Dermis microvascular lymphatic vessel endothelial cell (primary cell): Measurements from ENCODE around the gene ETAA1. TPM values are rescaled to one million over a fixed set of nuclear protein-coding genes. Genes with fewer than 3 reads are reported as not detected.
A peak's percentile ranks its signal among the peaks of the same experiment; 100 is the strongest.

Source experiments
- DNase-seq, 2 donors: peaks; one replicate each; pipeline versions ENCODE4 v3.0.0 to v3.0.0-alpha.2; 2010; ENCODE audit warnings: low read depth in 2 of 2
- total RNA-seq: library from RNA; depleted of rRNA; stranded (reverse); fragments of >200 nt; gene quantifications from 2 replicates; pipeline ENCODE4 v1.2.1, GENCODE V29; 2014

ETAA1 gene
- 7.7 and 9.2 TPM in 2 replicates for total RNA-seq

DNA sequence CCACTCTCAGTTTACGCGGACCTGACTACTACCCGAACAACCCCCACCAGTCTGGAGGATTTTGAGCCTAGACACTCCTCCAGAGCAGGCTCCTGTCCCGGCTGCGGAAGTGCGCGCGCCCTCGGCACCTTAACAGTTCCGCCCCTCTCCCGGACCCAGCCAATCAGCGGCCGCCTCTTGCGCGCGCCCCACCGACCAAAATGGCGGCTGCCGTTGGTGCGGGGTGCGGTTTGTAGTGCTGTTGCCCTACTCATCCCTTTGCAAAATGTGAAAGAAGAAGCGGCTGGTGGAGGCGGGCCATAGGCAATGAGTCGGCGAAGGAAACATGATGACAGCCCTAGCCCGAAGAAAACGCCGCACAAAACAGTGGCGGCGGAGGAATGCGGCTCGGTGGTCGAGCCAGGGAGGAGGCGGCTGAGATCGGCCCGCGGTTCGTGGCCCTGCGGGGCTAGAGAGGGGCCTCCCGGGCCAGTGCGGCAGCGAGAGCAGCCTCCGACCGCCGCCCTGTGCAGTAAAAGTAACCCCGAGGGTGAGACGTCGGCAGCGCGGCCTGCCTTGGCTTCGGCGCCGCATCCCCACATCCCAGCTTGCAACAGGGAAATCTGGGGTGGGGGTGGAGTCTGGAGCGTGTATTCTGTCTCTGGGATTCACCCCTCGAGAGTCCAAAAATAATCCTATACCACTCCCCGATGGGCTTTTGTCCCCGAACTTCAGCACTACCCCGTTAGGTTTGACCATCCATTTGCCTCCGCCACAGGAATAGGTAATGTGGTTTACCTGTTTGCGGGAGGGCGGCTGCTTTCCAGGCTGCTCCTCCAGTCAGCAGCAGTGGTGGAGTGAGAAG lies at the start of gene ETAA1:
Gene ETAA1, plus strand, starts transcription at position 191 of the 844 bp plus-strand sequence. Its CDS starts 116 bp downstream, at position 307.
- peak; percentile 55 to 92 for DNase-seq

DNA sequence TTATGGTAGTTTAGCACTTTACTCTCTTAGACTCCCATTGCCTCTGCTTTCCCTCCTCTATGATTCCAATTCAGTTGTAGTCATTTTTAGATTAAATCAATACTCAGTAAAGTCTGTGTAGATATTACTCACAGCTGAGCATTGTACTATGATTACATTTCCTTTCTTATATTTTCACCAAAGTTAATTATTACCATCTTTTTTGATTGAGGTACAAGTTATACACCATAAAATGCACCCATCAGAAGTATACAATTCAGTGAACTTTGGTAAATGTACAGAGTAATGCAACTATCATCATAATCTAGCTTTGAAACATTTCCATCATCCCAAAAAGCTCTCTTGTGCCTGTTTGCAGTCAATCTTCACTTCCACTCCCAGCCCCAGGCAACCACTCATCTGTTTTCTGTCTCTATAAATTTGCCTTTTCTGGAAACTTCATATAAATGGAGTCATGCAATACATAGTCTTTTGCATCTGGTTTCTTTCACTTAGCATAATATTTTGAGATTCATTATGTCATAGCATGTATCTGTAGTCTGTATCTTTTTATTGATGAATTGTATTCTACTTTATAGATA lies 30.2 kb upstream of the ETAA1 start:
- DNase-seq, result no peak

DNA sequence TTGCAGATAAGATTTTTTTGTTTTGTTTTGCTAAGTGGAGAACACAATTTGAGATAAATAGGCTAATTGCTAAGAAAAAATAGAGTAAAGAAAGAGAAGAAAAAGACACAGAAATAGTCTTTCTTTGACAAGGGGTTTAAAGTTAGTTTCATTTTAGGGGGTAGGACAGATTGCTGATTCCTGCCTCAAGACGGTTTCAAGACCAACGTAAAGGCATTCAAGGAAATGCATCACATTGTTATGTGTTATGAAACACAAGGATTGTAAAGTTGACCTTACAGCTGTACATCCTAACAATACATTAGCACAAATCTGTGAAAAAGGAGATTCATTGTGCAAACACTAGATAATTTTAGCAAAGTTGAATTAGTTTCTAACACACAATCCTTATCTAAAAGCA lies 22.7 kb upstream of the ETAA1 start:
- no peak for DNase-seq

DNA sequence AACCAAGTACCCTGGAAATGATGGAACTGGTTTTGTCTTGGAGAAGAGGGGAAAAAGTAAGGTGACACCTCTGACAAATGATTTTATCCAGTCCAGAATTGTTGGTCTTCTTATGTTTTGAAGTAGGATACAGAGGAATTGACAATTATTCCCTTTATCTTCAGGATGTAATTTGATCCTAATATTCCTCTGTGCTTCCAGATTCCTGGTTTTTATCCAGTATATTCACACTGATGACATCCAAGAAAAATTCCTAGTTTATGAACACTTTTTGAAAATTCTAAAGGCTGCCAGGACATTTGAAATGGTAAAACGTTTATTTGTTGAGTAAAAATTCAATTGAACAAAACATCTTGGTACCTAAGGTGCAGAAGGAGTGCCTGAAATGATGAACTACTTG lies 22.2 kb upstream of the ETAA1 start:
- no peak for DNase-seq

DNA sequence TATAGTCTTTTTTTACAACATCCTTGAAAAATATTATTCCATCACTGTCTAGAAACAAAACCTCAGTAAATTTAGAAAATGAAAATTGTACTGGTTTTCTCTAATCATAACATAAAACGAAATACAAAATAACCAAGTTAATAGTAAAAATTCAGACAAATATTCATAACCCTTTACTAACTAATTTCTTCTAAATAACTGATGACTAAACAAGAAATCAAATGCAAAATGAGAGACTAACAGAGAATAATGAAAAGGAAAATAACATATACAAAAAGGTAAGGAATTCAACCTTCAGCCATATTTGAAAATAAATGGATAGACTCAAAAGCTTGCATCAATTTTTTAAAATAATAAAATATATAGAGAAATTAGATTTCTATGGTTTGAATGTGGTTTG lies 18.6 kb upstream of the ETAA1 start:
- no peak for DNase-seq

DNA sequence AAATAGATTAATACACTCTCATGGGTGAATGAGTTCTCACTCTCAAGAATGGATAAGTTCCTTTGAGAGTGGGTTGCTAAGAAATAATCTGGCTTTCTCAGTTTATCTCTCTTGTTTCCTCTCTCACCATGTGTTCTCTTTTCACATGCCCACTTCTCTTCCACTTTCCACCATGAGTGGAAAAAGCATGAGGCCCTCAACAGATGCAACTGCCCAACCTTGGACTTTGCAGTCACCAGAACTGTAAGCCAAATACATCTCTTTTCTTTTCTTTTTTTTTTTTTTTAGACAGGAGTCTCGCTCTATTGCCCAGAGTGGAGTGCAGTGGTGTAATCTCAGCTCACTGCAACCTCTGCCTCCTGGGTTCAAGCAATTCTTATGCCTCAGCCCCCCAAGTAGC lies 18.1 kb upstream of the ETAA1 start:
- no peak for DNase-seq

DNA sequence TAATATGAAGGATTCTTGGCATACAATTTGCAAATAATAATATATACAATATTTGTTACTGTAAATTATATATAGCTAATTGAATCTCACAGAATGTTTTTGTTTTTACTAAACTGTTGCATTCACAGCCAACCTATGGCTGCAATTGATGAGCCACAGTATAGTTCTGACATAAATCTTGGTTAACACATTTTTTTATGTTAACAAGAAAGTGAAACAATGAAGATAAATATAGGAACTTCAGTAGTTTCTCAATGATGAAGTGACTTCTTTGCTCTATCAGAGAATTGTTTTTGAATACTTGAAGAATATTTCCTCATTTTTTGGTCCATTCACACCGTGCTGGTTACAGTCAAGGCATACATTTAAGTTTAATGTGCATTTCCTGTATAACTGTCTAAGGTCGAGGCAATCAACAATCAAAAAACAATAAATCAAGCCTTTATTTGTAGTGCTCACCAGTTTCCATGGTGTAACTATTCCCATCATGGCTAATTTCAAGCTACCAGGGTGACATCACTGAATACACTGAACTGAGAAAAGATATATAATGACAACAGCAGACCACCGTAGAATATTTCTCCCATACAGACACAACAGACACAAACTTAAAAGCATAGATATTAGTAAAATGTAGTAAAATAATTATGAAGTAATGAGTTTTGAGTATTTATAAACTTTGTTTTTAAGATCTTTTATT lies 12.9 kb upstream of the ETAA1 start:
- no peak for DNase-seq

DNA sequence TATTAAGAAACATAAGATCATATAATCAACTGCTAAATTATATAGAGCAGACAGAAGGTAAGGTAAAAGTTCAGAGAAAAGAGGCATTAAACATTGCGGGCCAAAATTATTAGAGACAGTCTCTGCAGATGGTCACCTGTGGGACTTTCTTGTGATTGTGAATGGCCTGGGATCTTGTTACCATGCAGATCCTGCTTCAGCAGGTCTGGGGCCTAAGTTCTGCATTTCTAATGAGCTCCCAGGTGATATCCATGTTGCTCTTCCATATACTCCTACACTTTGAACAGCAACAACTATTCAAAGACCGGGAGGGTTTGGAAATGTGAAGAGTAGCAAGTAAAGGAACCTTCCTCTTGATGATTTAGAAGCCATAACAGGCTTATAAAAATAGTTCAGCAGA lies 8.5 kb upstream of the ETAA1 start:
- no peak for DNase-seq

DNA sequence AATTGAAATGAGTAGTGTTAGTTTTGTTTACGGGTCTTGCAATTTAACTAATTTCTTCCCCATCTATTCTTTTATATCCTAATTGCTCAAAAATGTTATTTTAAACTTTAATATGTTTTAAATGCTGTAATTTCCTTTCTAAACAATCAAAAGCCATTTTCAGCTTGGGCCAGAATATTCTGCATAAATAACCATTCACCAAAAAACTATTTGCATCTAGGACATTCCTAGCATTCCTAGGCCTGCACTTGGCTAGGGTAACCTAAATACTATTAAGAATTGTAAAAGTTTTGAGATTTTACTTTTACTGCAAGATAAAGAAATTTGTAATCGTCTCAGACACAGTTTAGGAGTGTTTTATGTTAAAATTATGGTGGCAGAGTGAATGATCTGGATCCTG lies 7.8 kb upstream of the ETAA1 start:
- DNase-seq, result peak in 1 of 2 donors; percentile 41

DNA sequence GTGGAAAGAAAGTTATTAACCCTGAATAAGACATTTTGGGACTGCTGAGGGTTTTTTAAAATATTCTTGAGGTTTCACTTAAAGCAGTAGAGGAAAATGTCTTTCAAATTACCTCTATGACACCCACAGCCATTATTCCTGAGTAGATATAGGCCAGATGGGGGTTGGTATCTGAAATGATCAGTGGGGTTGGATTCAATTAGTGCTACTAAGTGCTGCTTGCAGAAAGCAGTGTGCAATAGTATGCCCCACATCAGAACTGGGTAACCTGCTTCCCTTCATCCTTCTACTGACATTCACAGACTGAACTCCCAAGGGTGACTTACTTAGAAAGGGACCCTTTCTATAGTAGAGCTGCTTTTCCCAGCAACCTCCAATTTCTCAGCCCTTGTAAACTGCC lies 7.3 kb upstream of the ETAA1 start:
- no peak for DNase-seq

DNA sequence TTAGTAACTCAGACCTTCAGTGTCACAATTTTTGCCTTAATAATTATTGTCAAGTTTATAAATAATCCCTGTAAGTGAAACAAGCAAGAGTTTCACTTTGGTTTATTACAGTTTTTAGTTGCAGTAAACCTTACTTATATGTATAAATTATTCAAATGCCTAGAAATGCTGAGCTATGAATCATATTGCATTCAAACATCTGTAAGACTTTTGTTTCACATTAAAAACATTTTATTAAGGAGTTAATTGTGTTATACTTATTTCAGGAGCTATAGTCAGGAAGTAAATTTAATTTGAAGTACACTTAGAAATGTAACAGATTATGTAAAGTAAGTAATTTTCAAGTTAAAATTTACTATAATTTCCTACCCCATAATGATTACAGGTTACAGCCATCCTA lies 3.9 kb upstream of the ETAA1 start:
- no peak for DNase-seq

DNA sequence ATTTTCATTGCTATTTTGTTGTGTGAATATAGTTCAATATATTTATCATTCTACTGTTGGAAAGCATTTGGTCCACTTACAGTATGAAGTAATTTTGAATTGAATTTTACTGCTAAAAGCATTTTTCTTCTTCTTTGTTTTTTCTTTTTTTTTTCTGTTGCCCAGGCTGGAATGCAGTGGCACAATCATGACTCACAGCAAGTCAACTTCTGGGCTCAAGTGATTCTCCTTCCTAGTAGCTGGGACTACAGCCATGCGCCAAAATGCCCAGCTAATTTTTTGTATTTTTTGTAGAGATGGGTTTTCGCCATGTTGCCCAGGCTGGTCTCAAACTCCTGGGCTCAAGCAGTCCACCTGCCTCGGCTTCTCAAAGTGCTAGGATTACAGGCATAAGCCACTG lies 2.4 kb upstream of the ETAA1 start:
- peak in 1 of 2 donors; percentile 51 for DNase-seq

DNA sequence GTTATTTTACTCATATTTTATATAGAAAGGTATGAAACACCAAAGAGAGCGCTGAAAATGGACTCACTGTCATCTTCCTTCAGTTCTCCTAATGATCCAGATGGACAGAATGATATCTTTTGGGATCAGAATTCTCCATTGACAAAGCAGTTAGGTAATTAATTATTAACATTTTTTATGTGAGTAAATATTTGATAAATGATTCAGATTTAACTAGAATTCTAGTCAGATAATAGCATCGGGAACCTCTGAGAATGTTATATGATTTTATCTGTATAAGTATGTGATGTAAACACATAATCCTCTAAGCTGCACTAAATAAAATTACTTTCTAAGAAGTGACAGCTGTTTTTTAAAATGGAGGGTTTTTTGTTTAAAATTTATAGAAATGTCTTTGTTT lies 2.0 kb downstream of the ETAA1 start:
- no peak for DNase-seq

DNA sequence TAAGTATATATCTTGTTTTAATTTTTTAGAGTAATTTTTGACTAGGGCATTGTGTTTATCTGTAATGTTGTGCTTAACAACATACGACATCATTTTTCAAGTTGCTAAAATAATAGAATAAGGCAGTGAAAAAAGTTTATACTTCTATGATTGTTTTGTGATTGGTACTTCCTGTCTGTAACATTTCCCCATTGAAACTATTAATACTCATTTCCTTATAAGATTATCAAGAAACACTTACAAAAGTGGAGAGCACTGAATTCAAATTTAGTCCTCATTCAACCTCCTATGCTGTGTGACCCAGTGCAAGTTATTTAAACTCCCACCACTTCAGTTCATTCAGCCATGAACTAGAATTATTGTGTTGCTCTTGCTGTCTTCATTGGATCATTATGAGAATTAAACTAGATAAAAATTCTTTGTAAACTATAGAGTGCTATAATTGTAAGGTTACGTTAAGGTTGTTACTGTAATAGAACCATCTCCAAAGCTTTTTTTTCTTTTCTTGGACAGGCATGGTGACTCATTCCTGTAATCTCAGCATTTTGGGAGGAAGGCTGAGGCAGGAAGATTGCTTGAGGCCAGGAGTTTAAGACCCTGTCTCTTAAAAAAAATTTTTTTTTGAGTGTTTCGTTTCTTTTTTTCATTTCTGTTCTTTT lies 2.8 kb downstream of the ETAA1 start:
- DNase-seq, result peak in 1 of 2 donors; percentile 37

DNA sequence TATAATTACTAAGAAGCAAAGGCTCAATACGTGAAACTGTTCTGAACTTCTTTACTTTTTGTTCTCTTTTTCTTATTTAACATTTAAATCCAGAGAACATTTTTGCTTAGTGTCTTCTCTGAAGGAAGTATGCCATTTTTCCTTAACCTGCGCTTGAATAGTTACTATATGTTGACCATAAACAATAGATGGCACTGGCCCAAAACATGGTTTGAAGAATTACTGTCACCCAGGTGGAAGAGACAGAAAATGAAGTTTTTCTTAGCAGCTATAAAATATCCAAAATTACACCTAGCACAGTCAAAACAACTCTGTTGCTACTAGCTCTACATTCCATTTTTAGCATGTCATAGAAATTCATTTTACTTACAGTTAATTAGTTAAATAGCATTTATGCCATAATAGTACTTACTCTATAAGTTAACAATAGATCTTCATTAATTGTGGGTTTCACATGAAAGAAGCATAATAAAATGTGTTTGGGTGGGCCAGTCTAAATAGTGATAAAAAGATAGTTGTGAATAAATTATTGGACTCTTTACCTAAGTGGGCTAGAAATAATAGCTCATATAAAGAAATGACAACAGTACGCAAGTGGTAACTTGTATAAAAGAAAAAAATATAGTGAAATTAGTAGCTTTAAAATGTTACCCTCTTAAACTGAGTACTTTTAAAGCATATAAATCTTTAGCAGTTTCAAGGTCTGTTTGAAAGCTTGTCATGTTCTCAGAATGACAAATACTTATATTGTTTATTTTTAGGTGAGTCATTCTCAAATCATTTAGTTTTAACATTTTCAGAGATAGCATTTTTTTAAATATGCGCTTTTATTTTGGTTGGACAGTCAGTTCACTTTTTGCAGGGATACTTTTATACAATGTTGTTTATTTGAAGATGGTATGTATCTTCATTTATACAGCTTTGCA lies 3.7 kb downstream of the ETAA1 start:
- DNase-seq, result peak in 1 of 2 donors; percentile 46

DNA sequence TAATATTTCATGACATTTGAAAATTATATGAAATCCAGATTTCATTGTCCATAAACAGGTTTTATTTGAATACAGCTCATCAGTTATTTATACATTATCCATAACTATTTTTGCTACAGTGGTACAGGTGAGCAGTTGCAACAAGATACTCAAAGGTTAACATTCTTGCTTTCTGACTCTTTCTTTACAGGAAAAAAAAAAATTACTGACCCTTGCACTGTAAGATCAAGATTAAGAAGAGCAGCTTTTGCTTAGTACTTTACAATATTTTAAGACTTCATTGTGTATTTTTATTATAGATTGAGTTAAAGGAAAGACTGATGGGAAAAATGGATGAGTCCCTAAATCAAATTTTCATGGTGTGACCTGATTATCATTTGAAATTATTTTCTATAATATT lies 11.2 kb downstream of the ETAA1 start:
- no peak for DNase-seq

DNA sequence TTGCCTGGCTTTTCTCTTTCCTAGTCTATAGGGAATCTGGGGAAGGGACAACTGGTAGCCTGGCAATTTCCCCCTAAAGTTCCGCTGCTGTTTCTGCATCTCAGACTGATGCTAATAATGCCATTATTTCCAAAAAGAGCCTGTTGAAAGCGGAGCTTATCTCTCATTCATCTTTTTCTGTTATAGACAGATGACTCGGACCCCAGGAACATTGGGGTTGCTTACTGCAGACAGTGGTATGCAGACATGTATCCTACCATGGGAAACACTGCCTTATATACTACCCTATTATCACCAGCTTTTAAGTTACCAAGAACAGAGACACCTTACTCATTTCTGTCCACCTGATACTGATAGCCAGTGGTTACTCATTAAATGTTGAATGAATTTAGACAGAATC lies 15.3 kb downstream of the ETAA1 start:
- DNase-seq, result no peak

DNA sequence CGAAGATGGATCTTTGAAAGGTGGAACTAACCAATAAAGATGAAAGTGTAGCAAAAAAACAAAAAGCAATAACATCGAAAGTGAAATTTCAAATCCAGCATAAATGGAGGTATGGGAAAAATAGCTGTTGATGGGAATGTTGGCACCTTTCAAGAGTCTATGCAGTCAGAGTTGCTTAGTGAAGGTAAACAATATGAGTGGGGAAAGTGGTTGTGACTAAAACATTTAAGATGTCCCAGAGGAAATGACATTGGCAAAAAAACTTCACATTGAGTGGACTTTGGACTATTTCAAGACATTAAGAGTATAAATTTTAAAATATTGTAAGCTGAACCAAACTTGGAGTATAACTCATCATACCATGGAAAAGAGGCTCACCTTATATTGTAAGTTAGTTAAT lies 17.7 kb downstream of the ETAA1 start:
- no peak for DNase-seq

DNA sequence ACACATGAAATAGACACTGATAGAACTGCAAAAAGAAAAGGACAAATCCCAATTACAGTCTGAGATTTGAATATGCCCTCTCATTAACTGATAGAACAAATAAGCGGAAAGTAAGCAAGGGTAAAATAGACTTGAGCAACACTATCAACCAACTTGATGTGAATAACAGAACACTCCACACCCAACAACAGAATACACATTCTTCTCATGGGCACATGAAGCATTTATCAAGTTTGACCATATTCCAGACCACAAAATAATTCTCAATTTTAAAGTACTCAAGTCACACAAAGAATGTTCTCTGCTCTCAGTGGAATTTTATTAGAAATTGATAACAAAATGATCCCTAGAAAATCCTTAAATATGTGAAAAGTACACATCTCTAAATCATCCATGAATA lies 19.0 kb downstream of the ETAA1 start:
- no peak for DNase-seq

DNA sequence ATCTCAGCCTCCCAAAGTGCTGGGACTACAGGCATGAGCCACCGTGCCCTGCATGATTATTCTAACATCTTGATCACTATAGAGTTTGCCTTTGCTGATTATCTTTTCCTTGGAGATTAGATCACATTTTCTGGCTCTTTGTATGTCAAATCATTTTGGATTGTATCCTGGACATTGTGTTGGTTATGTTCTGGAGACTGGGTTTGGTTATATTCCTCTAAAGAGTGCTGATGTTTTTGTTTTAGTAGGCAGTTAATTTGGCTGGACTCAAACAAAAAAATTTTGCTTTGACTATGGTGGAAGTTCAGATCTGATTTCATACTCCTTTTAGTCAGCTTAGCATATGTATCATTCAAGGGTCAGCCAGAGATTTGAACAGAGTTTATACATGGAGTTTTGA lies 26.4 kb downstream of the ETAA1 start:
- no peak for DNase-seq

DNA sequence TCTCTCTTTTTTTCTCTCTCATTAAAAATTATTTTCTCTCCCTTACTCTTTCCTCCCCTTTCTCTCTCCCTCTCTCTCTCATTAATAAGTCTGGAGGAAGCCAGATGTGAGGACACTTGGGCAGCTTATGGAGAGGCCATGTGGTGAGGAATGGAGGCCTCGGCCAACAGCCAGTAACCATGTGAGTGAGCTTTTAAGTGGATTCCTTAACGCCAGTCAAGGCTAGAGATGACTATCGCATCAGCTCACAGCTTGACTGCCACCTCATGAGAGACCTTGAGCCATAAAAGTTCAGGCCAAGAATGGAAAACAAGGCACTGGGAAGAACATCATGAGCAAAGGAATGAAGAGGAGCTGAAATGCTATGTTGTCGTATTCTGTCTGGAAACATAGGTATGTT lies 39.1 kb downstream of the ETAA1 start:
- no peak for DNase-seq
